HG02973 (cell line): ENCODE measurements around the gene MICAL3.

ENCODE experiments used
- ATAC-seq: cut with Tn5 transposase; IDR thresholded peaks from one replicate; pipeline ENCODE4 v1.9.1; 2021; ENCODE audit warnings: moderate library complexity; ENCODE audit not compliant: unreplicated experiment

MICAL3 gene

DNA sequence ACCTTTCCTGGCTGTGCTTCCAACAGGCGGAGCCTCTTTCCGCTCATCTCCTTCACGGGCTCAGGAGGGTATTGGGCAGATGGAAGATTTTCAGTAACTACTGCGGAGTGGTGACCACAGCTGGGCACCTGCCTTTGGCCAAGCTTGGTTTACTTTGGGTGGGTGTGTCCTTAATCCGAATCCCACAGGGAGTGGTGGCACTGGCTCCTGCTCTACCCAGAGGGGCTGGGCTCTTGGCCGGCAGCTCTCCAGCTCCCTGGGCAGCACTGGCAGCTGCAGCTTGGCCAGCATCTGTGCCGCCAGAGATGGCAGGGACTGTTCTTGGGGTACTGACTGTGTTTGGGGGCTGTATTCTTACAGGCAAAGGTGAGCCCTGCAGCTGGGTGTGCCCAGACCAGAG is 279.9 kb downstream of the MICAL3 start:
- no peak for ATAC-seq

DNA sequence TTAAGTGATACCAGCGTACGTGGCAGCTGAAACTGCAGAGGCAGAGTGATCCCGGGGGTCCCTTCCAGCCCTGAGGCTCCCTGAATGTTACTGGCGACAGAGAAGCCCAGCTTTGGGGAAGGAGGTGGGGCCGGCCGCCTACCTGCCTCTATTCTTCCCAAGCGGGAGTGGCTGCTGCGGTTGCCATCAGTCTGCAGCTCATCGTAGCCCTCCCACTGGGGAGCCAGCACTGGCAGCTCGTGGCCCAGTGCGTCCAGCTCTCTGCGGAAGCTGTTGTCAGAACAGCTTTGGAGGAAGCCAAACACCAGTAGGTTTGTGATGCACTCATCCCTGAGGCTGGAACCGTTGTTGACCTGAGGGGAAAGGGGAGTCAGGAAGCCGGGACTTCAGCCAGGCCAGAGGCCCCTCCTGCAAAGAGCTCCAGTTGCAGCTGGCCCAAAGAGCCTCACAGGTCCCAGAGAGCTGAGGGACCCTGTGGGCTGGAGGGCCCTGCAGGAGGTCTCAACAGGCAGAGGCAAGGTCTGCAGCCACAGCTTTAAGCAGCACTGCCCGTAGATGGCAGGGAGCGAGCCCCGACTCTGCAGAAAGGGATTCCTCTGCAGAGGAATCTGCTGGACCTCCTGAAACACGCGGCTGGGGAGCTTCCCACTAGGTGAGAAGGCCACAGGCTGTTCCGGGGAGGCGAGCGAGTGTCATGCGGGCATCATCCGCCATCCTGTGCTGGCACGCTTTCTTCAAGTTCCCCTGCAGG is 280.5 kb downstream of the MICAL3 start:
- no peak for ATAC-seq

DNA sequence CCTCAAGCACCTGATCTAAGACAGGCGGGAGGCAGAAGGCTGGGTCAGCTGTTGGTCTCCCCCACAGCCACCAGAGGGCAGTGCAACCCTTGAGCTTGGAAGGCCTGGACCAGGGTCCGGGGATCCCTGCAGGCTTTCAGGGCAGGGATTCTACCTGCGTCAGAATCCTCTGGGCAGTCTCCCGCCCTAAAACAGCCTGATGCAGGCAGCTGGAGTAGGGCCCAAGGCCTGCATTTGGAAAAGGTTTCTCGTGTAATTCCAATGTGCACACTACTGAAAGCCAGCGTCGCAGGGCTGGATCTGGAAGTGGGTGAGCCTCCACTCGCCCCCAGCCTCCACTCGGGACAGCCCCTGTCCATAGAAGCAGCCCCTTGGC is 281.8 kb downstream of the MICAL3 start:
- ATAC-seq, result no peak

DNA sequence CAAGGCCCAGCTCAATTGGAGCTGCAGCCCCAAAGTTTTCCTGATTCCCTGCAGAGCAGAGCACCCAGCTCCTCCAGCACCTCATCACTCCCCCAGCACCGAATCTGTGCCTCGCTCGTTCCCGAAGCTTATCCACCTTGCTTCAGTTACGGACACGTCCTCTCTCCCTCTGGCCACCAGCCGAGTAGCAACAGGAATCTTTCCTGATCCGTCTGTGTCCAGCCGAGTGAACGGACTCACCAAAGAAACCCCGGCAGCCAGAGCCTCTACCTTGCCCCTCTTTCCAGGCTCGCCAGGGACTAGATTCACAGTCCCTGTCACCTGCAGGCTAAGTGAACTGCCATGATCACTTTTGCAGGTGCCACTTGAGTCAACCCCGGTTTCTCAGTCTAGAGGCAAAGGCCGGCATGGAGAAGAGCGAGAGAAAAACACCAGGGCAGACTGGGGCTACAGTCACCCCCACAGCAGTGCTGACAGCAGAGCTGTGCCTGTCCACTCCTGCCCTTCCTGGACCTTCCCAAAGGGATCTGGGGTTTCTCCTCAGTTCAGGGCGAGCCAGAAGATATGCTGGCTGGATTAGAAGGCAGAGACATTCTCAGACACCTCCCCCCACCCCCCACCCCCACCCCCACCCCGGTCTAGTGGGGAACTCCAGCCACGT is 282.4 kb downstream of the MICAL3 start:
- ATAC-seq, result no peak

DNA sequence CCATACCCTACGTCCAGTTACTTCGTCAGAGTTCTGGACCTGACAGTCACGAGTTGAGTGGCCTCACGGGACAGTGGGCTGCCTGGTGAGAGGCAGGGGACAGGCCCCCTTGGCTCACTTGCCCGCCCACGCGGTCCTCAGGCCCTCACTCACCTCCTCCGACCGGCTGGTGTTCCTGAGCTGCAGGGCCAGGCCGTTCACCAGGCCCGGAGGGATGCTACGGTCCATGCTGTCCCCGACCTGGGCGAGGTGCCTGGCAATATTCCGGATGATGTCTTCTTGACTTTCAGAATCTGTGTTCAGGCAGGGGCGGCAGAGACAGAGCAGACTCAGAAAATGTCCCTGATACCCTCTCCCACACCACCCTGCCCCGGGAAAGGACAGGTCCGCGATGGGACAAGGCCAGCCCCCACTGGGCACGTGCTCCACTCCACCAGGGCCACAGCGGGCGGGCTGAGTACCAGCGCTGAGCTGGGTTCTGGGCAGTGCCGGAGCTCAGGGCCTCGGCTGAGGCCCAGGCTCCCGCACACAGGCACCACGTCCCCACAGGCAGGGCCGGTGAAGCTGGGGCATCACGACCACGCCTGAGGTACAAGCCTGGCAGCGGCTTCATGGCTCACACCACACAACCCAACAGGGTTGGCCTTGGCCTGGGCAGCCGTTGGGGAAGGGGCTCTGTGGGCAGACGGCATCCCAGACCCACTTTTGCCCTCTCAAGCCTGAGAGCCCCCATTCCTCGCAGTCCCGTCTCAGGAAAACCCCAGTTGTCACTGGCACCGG is 285.0 kb downstream of the MICAL3 start:
- ATAC-seq, result no peak

DNA sequence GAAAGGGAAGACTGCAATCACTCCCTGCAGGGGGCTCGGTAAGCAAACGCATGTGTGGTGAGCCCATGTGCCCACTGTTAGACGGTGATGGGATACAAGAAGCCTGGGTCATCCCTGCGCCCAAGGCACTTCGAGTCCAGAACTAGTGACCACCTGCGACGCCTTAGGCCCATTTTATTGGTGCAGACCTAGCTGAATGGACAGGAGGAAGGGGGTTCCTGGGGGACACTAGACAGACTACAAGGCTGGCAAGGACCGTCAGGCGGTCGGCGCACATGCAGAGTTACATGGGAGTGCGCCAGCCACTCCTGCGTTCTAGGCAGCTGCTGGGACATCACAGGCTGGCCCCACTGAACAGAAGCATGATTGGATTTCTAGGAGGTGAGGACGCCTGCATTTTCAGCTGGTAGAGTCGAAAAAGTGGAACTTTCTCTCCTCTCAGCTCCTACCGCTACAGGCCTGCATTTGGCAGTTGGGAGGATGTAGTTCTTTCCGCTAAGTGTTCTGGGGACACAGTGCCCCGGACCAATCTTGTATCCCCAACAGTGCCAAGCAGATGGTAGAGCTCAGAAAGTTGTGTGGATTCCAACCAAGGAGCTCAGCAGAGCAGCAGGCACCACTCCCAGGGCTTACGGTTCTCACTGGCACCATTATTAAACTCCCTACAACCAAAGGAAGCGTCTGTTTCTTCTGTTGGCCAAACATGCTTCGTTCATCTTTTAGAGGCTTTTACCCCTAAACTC is 285.8 kb downstream of the MICAL3 start:
- ATAC-seq, result no peak
